AG09319 (cell line): ENCODE results near the gene POLR3B.
A peak's percentile ranks its signal among the peaks of the same experiment; 100 is the strongest.

ENCODE experiments used
- DNase-seq: peaks from one replicate; pipeline ENCODE4 v3.0.0-alpha.2; 2010; ENCODE audit warnings: low read depth; ENCODE audit errors: extremely low read depth
- CTCF ChIP-seq: IDR thresholded peaks from 2 replicates; pipeline ENCODE4 v1.5.1; 2011; ENCODE audit warnings: low read depth, mild to moderate bottlenecking, inconsistent platforms, low read length, moderate library complexity

POLR3B gene

GRCh38 chr12:106343214-106343528 is 14.4 kb upstream of the POLR3B start:
- TF ChIP-seq CTCF, result no peak
- DNase-seq, result no peak

GRCh38 chr12:106344131-106344530 is 13.4 kb upstream of the POLR3B start:
- no peak for DNase-seq
- TF ChIP-seq CTCF, result no peak

- peak; percentile 32 for TF ChIP-seq CTCF
- DNase-seq, result no peak
Measured at GRCh38 chr12:106345746-106346145, 11.8 kb upstream of the POLR3B start.

- no peak for DNase-seq
- TF ChIP-seq CTCF, result no peak
Measured at GRCh38 chr12:106348411-106348810, 9.1 kb upstream of the POLR3B start.

GRCh38 chr12:106353175-106353574 is 4.4 kb upstream of the POLR3B start:
- DNase-seq, result no peak
- no peak for TF ChIP-seq CTCF

GRCh38 chr12:106358396-106359241 is 1.1 kb downstream of the POLR3B start:
- TF ChIP-seq CTCF, result no peak
- no peak for DNase-seq

- TF ChIP-seq CTCF, result no peak
- no peak for DNase-seq
Measured at GRCh38 chr12:106359646-106360399, 2.3 kb downstream of the POLR3B start.
